Measurements from ENCODE around the gene FBXW4.
"Not testable (repeated sequence)": the region's sequence is repeated elsewhere in the genome, so short reads cannot be mapped to it uniquely, and the experiment has no call there.

Gene FBXW4

DNA sequence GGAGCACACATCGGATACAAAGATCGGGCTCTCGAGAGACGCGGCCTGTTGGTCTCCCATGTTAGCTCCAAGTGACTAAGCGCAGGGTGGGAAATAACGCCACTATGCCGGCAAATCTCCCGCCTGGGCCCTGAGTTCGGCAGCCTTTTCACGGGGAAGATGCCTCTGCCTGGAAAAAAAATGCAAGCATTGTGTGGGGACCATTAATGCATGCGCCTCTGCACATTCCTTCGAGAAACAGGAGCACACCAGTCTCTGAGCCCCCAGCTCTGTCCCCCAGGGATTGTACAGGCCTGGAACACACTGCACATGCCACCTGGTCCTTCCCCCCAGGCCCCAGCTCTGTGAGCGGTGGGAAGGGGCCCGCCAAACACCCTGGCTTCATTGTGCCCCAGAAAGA lies 44.1 kb downstream of the FBXW4 start:
- no peak for DNase-seq

GRCh38 chr10:101649525-101650085 lies 45.4 kb downstream of the FBXW4 start:
- DNase-seq: no peak

- DNase-seq: no peak
These were observed 47.7 kb downstream of the FBXW4 start for GRCh38 chr10:101647255-101647654.

DNA sequence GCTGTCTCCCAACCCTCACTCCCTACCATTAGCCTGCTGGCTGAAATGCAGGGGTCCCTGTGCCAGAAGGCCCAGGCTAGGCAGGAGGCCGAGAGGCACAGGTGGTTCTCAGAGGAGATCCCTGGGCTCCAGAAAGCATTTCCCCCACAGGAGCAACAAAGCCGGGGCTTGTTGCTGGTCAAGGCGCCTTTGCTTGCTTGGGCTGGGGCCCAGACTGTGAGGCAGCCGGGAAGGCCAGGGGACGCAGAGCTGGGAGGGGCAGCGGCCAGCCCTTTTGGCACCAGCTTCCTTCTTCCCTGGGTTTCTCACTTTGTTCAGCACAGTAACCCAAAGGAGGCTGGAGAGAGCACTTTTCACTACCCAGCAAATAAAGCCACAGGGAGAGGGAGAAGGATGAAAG lies 48.6 kb downstream of the FBXW4 start:
- DNase-seq: no peak

- no peak for DNase-seq
These were observed 49.3 kb downstream of the FBXW4 start for GRCh38 chr10:101645659-101646058.

DNA sequence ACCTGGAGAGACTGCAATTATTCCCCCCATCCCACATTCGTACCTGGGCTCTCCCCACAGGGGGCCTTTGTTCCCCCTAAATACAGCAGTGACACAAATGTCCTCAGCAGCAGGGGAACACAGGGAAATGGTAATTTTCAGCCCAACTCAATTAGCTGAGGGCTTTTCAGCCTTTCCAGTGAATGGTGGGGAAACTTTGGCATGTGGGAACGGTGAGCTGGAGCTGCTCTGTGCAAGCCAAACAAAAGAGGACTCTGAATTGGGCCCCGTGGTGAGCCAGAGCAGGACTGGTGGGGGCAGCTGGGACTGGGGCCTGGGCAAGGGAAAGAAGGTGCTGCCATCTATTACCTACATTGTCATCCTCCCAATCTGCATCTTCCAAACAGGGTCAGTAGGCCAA lies 51.0 kb downstream of the FBXW4 start:
- DNase-seq: no peak

GRCh38 chr10:101643546-101643945 lies 51.4 kb downstream of the FBXW4 start:
- no peak for DNase-seq

DNA sequence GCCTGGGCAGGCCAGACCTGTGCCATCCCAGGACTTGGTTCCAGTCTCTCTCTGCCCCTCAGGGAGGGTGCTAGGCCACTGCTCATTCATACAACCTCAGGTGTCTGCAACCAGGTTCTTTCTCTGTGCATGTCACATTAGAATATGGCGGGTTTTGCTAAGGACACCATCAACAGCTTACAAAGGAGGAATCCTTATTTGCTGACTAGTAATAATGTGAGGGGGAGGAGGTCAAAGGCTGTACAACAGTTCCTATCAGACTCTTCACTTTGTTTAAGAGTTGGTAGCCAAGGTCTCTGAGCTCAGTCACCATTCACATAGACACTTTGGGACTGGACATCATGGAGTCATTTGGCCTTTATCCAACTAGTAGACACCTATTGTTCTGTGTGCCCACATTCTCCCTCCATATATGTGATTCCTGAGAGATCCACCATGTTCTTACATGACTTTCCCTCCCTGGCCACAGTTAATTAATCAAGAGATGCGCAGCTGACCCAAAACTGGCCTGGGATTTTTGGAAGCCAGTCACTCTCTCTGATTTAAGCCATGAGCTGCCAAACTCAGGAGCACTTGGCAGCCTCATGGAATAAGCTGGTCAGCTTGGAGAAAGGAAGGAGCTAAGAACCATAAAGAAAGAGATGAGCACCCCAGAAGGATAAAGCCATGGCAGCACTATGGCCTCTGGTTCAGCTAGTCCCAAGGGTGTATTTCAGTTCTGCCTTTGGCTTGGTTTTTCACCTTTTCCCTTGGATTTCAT lies 55.6 kb downstream of the FBXW4 start:
- no peak for DNase-seq

DNA sequence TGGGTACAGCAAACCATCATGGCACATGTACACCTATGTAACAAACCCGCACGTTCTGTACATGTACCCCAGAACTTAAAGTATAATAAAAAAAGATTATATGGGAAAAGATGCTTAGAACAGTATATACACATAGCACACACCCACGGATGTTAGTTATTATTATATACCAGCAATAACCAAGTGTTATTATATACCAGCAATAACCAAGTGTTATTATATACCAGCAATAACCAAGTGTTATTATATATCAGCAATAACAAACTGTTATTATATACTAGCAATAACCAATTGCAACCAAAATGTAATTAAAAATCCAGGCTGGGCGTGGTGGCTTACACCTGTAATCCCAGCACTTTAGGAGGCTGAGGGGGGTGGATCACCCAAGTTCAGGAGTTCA lies 61.5 kb downstream of the FBXW4 start:
- not testable (repeated sequence) for DNase-seq

DNA sequence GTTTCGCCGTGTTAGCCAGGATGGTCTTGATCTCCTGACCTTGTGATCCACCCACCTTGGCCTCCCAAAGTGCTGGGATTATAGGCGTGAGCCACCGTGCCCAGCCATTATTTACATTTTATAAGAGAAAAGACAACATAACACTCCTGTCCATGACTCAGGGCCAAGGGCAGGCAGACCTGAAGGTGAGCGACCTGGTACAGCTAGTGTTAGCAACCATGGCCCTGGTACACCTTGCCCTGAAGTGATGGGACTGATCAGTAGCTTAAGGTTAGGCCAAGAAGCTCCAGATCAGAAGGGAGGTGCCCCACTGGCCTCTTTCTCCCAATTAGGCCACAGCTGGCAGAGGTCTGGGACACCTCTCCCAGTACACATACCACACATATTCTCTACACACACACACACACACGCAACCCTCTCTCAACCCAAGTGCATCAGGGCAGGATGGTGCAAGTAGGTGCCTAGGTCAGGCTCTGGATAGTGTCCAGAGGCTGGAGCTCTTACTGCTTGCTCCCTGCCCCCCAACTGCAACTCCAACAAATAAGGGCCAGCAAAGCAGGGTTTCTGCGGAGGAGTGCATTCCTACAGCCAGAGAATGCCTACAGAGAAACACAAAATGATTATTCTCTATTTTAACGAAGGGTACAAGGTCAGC lies 63.0 kb downstream of the FBXW4 start:
- DNase-seq: no peak

DNA sequence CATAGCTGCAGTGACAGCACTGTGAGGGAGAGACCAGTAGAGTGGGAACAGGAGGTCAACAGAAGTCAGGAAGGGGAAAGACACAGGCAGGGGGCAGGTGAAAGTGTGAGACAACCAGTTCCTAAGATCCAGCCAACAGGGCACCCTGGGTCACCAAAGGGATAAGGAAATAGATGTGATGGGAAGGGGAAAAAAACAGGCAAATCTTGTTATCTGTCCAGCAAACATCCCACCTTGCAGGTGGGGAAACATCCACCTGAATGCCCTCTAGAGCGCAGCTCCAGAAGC lies 64.4 kb downstream of the FBXW4 start:
- no peak for DNase-seq

DNA sequence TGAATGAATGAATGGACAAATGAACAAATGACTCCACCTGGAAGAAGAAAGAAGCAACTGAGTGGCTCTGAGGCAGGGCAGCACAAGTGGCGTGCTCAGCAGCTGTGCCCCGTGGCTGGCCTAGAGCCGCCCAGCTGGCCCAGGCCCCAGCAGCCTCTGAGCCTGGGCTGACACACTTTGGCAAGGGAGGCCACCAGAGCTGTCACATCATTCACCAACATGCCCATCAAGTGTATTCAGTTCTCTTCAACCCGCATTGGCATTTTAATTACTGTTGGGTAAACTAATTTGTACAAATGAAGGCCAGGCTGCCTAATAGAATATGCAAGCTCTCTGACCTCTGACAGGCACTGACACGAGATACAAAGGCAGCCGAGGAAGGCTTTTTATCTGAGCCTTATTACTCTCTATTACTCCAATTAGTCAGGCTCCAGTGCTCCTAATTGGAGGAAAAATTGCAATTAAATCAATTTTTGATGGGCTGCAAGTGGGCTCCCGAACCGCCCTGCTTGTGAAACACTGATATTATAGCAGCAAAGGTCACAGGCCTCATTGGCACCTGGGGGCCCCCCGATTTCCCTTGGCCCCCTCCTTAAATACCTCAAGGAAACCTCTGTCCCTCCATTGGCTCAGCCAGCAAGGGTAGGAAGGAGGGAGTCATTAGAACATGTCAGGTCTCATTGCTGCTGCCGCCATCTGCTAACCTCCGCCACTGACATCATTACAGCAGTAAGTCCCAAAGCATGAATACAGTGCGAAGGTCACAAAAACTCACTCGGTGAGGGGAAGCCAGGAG lies 64.9 kb downstream of the FBXW4 start:
- DNase-seq: no peak

GRCh38 chr10:101625821-101626412 lies 69.1 kb downstream of the FBXW4 start:
- peak; percentile 10 for DNase-seq

DNA sequence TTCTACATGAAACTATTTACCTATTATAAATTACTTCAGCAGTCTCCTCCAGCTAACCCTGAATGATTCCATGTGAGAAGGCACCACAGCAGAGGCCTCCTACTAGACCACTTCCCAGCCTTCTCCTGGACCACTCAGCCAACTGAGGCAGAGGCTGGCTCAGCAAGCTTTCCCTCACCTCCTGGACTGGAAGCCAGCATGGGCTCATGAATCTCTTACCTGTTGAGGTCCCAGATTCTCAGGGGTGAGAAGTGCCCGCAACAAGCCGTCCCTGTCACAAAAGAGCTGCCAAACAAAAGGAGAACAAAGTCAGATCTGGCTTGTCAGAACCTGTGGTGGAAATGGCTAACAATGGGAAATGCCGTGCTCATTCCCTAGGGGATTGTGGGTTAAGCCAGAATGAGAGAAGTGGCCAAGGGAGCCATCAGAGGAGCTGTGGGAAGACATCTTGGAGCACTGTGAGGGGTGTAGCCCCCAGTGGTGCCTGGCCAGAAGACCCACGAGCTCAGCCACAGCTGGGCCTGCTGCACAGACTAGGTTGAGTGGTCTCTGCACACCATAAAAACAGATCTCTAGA lies 70.4 kb downstream of the FBXW4 start:
- DNase-seq: no peak

GRCh38 chr10:101623528-101623927 lies 71.4 kb downstream of the FBXW4 start:
- DNase-seq: no peak

DNA sequence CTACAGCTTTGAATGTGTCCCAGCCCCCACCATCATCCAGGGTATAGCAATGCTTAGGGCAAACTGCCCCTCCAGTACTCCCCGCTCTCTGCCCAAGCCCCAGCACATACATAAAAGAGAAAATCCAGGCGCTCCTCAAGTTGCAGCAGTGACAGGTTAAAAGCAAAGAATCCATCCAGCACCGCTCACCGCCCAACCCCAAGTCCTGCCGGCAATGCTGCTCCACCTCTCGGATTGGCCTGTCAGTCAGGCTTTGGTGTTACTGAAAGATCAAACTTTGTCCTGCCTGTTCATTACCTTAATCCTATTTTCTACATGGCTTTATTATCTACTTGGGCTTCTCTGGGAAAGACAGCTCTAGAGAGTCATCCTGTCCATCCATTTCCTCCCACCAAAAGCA lies 75.0 kb downstream of the FBXW4 start:
- DNase-seq: no peak

- no peak for DNase-seq
These were observed 76.1 kb downstream of the FBXW4 start for GRCh38 chr10:101618871-101619270.

DNA sequence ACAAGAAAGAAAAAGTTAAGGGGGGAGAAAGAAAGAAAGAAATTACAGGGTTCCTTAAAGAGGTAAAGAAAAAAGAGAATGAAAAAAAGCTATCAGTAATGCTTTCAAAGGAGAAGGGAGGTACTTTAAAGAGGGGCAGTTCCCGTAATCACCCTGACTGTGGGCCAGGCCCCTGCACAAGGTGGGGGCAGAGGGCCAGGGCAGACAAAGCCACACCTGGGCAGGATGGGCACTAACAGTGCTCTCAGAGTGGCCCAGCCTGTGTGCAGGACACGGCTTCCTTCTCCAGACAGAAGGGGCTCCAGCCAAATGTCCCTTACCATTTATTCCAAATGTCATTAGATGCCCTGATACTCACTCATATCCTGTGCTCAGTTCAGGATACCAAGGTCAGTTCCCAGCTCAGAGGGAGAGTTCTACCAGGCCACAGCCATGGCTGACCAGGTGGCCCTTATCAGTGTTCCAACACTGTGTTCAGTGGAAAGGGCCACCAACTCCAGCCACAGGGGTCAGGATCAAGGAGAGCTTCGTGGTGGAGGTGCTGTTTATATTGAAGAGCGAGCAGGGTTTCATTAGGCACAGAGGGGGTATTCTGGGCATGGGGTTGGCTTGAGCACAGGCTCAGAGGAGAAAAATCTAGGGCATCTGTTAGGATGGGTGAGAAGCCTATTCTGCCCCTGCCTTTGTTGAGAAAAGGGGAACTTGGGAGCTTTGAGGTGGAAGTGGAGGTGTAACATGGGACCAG lies 77.0 kb downstream of the FBXW4 start:
- DNase-seq: no peak

DNA sequence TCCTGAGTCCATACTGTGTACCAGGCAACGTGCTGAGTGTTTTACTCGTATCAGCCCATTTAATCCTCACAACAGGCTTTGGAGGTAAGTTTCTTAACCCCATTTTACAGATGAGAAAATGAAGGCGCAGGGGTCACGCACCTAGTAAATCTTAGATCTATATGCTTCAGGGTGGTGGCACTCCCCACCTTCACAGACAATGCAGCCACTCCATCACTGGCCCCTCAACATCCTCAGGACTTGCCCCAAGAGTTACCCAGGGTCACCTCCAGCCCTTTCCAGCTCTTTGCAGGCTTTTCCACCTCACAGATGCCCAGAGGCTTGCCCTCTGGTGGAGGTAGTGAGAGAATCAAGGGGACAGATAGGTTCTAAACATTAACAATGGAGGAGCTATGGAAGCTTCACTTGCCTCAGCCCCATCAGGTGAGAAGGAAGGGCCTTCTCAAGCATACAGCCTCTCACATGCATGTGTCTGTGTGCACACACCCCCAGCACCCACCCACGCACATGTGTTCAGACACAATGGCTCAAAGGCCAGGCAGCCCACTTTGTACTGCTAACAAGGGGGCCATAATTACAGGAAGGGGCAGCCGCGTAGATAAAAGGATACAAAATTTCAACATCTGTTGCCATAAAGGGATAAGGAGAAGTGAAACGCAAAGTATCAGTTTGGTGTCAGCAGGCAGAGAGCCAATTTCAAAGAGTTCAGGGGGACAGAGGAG lies 77.7 kb downstream of the FBXW4 start:
- DNase-seq: no peak

DNA sequence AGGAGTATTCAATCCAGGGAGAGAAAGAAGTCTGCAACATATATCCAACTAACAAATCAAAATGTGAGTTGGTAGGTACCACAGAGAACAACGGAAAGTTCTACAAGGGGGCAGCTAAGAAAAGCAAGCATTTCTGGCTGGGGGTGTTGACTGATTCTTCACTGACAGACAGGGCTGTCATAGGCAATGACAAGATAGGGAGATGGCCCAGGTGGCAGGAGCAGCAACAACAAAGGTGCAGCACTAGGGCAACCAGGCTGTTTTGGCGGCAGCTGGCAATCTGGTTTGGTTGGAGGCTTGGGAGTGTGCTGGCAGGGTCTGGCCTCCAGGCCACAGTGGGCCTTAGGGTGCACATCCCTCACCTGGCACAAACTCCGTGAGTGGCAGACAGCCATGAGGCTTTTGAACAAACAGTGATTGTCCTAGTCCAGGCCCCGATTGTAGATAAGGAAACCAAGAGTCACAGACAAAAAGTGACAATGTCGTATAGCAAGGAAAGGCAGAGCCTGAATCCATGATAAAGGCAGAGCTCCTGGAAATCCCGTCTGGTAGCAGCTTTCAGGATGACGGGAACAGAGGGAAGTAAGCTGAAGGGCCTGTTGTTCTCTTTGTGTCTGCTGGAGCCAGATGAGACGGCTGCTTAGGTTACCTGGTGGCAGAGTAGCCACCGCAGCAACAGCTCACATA lies 78.4 kb downstream of the FBXW4 start:
- DNase-seq: no peak

DNA sequence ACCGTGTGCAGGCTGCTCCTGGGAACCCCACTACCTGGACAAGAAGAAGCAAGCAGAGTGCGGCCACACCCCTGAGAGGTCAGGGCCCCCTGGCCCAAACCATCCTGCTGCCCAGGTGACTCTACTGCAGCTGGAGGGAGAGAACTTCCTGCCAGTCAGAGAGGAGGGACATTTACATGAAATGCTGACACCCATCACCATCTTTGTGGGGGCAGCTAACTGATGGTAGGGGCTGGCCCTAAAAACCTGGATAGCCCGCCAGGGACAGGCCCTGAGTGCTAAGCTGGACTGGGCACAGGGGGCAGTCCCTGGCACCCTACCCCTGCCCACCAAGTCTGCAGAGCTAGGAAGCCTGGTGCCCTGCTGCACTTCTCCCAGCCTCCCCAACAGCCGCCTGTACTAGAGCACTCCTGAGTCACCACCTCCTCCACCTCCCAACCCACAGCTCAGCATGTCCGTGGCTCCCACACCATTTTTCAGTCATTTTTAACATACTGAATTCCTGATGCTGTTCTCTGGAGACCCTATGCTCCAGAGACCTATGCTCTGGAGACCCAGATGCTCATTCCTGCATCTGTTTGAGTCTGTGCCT lies 79.3 kb downstream of the FBXW4 start:
- no peak for DNase-seq
